Endothelial cell of umbilical vein (primary cell): ENCODE data around the gene SLC12A5. TPM values are rescaled to one million over a fixed set of nuclear protein-coding genes. Genes with fewer than 3 reads are reported as not detected.

Source experiments
- BruUV-seq: library from RNA; stranded (reverse); fragments of 400-500 nt; replicated peaks from 2 replicates; lab custom pipeline; 2021; lab: Mats Ljungman, UMichigan
- CTCF ChIA-PET: fragments of 300-600, 350-600 bp; sonication (Branson Sonifier 250); formaldehyde crosslinking; loops from one replicate; lab custom pipeline; 2021; ENCODE audit warnings: antibody characterized with exemption, inconsistent platforms; lab: Charles Lee
- POLR2A ChIA-PET: fragments of 300-600, 350-600 bp; sonication (Branson Sonifier 250); formaldehyde crosslinking; loops from one replicate; lab custom pipeline; 2021; ENCODE audit warnings: antibody characterized with exemption, inconsistent platforms; lab: Charles Lee
- DNase-seq: peaks from one replicate; pipeline ENCODE4 v3.0.0-alpha.2; 2011; ENCODE audit warnings: low read depth, low spot score
- FAIRE-seq: peaks from 2 replicates; lab custom pipeline; 2011; peaks lifted over from hg19 to GRCh38; lab: Jason Lieb, UNC
- H2AFZ ChIP-seq: 2 replicates; pipeline ENCODE4 v1.6.0; 2012; ENCODE audit warnings: low read depth, low read length, control low read depth, inconsistent platforms
- H3K27ac ChIP-seq: 2 replicates; pipeline ENCODE4 v1.5.1; 2011; ENCODE audit warnings: low read depth, mild to moderate bottlenecking, control low read depth, low read length, moderate library complexity; ENCODE audit not compliant: insufficient read depth
- H3K27me3 ChIP-seq, 2 experiments: 2 replicates each; pipeline versions ENCODE4 v1.6.0 to v1.6.1; 2011; ENCODE audit warnings: low read length in 2 of 2, mixed read lengths in 1 of 2; ENCODE audit not compliant: control insufficient read depth in 2 of 2, insufficient read depth in 2 of 2
- H3K36me3 ChIP-seq, 2 experiments: 2 replicates in 1 of 2; 3 replicates in 1 of 2; pipeline ENCODE4 v1.5.1; 2011; ENCODE audit warnings: low read length in 2 of 2, mild to moderate bottlenecking in 1 of 2, moderate library complexity in 1 of 2; ENCODE audit not compliant: control insufficient read depth in 2 of 2, insufficient read depth in 2 of 2; ENCODE audit errors: extremely low read depth in 1 of 2
- H3K4me1 ChIP-seq: 3 replicates; pipeline ENCODE4 v1.5.1; 2011; ENCODE audit warnings: mild to moderate bottlenecking, low read length; ENCODE audit not compliant: control insufficient read depth, insufficient read depth; ENCODE audit errors: extremely low read depth
- H3K4me2 ChIP-seq: 2 replicates; pipeline ENCODE4 v1.6.1; 2011; ENCODE audit warnings: low read length, control low read depth, mixed read lengths; ENCODE audit not compliant: insufficient read depth
- H3K4me3 ChIP-seq, 3 experiments: fragments of 200-600 bp in 1 of 3; sonication (generic), shearing (Covaris generic) in 1 of 3; replicated peaks in 1 of 3; 2 replicates each; pipeline ENCODE4 v1.5.1; 2011 to 2016; ENCODE audit warnings: control low read depth in 3 of 3, low read length in 3 of 3, mild to moderate bottlenecking in 2 of 3, inconsistent platforms in 1 of 3, low read depth in 1 of 3, moderate library complexity in 1 of 3; ENCODE audit not compliant: insufficient read depth in 1 of 3
- H3K79me2 ChIP-seq: 2 replicates; pipeline ENCODE4 v1.6.0; 2012; ENCODE audit warnings: low read length, inconsistent platforms; ENCODE audit not compliant: control insufficient read depth, insufficient read depth
- H3K9ac ChIP-seq: replicated peaks from 2 replicates; pipeline ENCODE3; 2011; ENCODE audit warnings: low read length, control low read depth; ENCODE audit not compliant: insufficient read depth; ENCODE audit errors: extremely low read depth
- H3K9me1 ChIP-seq: replicated peaks from 3 replicates; pipeline ENCODE4 v1.6.0; 2011; ENCODE audit warnings: mild to moderate bottlenecking, low read length; ENCODE audit not compliant: control insufficient read depth, insufficient read depth; ENCODE audit errors: extremely low read depth
- H3K9me3 ChIP-seq: replicated peaks from 2 replicates; pipeline ENCODE4 v1.5.1; 2012; ENCODE audit warnings: low read length, inconsistent platforms; ENCODE audit not compliant: control insufficient read depth, insufficient read depth
- H4K20me1 ChIP-seq: replicated peaks from 2 replicates; pipeline ENCODE3; 2011; ENCODE audit warnings: mild to moderate bottlenecking, low read length; ENCODE audit not compliant: control insufficient read depth, insufficient read depth; ENCODE audit errors: extremely low read depth
- EZH2 ChIP-seq: IDR thresholded peaks from 2 replicates; pipeline ENCODE4 v1.6.1; 2012; ENCODE audit warnings: borderline replicate concordance, low read depth, mild to moderate bottlenecking, moderate library complexity, low read length, inconsistent platforms; ENCODE audit not compliant: severe bottlenecking
- FOS ChIP-seq: IDR thresholded peaks from 2 replicates; pipeline ENCODE4 v1.6.1; 2011; ENCODE audit warnings: mild to moderate bottlenecking, low read length, moderate library complexity, borderline replicate concordance; ENCODE audit not compliant: insufficient read depth
- GATA2 ChIP-seq: IDR thresholded peaks from 2 replicates; pipeline ENCODE4 v1.7.0; 2011; ENCODE audit warnings: low read depth, mild to moderate bottlenecking, moderate library complexity, mixed read lengths, low read length; ENCODE audit not compliant: insufficient read length, insufficient read depth
- JUN ChIP-seq: IDR thresholded peaks from 2 replicates; pipeline ENCODE4 v1.6.1; 2011; ENCODE audit warnings: borderline replicate concordance, low read depth; ENCODE audit not compliant: insufficient read length, insufficient read depth
- MYC ChIP-seq: IDR thresholded peaks from one replicate; pipeline ENCODE4 v1.6.1; 2011; ENCODE audit warnings: mild to moderate bottlenecking, low read depth, low read length
- POLR2A ChIP-seq: IDR thresholded peaks from 2 replicates; pipeline ENCODE4 v1.6.1; 2012; ENCODE audit warnings: low read depth, mild to moderate bottlenecking, control low read depth, low read length
- POLR2AphosphoS5 ChIP-seq: IDR thresholded peaks from 2 replicates; pipeline ENCODE4 v1.6.1; 2012; ENCODE audit warnings: low read depth, mild to moderate bottlenecking, control low read depth, low read length, moderate library complexity; ENCODE audit not compliant: insufficient read depth
- dilution Hi-C: fragments of 300-500 bp; cut with MboI; formaldehyde crosslinking; loops from one replicate; pipeline ENCODE4 v1.15.0; 2019; ENCODE audit warnings: low sequenced_read_pairs; ENCODE audit not compliant: extremely low pct_ligation_motif_present
- intact Hi-C: fragments of 100-400 bp; cut with micrococcal nuclease; formaldehyde crosslinking; loops from one replicate; pipeline ENCODE4 v1.10.0; 2022
- polyA plus RNA-seq, 4 experiments: library from polyadenylated mRNA; depleted of rRNA in 3 of 4; stranded (reverse) in 3 of 4; unstranded in 1 of 4; fragments of >200 nt; gene quantifications; 2 replicates each; pipeline versions ENCODE4 v1.2.1 to v1.2.3, GENCODE V29; 2011 to 2012; ENCODE audit warnings: missing spikeins in 1 of 4
- total RNA-seq: library from RNA; stranded (reverse); gene quantifications from 2 replicates; pipeline ENCODE4 v1.2.3, GENCODE V29; 2021
- TF ChIP-seq, protein P1 (sequence below), 2 donors: IDR thresholded peaks; 1 replicate in 1 of 2; 2 replicates in 1 of 2; pipeline ENCODE4 v1.5.1; 2011; ENCODE audit warnings: low read length in 2 of 2, mild to moderate bottlenecking in 2 of 2, moderate library complexity in 2 of 2, control low read depth in 1 of 2, inconsistent platforms in 1 of 2, low read depth in 1 of 2; ENCODE audit not compliant: insufficient read depth in 1 of 2; ENCODE audit errors: extremely low read depth in 1 of 2
- TF ChIP-seq, protein P2 (sequence below): IDR thresholded peaks from 2 replicates; pipeline ENCODE4 v1.6.1; 2011; ENCODE audit not compliant: insufficient read depth, insufficient read length

SLC12A5 gene
- total and polyA plus RNA-seq, 2 donors (not counting 3 experiments of a cell fraction or from before 2014, with no cell fraction given), result 1.6 to 2.3 TPM

DNA sequence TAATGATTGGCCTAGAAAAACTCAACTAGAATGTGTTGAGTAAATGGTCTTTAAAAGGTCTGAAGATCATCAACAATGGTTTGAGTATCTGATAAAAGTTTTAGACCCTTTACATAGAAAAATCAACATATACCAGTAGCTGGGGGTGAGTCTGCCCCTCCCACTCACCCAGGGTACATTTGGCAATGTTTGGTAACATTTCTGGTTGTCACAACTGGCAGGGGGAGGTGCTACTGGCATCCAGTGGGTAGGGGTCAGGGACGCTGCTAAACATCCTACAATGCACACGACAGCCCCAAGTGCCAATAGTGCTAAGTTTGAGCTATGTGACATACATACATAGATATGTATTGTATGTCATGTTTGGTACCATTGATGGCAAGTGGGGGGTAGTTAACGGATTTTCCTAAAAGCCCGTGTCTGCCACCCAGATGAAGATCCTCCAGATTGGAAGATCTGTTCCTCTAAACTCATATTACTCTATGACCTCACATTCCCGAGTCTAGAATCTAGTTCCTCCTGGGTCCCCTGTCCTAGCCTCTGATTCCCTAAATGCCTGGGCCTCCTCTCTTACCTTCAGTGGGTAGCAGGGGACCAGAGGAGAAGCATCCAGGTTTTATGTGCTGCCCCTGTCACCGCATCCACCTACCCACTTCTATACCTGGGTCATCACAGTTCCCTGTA lies 22.9 kb upstream of the SLC12A5 start:
- Histone ChIP-seq H3K36me3 (no peaks in the 10 kb centered on the region), H4K20me1 (no peaks in the 10 kb centered on the region), H3K4me3 (no peak overlapping the region), H3K9me3 (no peaks in the 10 kb centered on the region), H2AFZ (no peak overlapping the region), H3K9me1 (no peaks in the 10 kb centered on the region), H3K9ac (no peak overlapping the region), H3K79me2 (no peaks in the 10 kb centered on the region), H3K27ac (no peak overlapping the region), H3K4me1 (peaks cover 4% of the 10 kb centered on the region), H3K4me2 (no peak overlapping the region), H3K27me3 (peaks cover 38 to 39% of the 10 kb centered on the region in 2 experiments)
- intact Hi-C loops (no loop called here), dilution Hi-C loops (no loop called here)
- DNase-seq (no peak), FAIRE-seq (no peak)
- POLR2A ChIA-PET, result no interaction called here
- BruUV-seq, result no TSS peak
- TF ChIP-seq, protein P1, sequence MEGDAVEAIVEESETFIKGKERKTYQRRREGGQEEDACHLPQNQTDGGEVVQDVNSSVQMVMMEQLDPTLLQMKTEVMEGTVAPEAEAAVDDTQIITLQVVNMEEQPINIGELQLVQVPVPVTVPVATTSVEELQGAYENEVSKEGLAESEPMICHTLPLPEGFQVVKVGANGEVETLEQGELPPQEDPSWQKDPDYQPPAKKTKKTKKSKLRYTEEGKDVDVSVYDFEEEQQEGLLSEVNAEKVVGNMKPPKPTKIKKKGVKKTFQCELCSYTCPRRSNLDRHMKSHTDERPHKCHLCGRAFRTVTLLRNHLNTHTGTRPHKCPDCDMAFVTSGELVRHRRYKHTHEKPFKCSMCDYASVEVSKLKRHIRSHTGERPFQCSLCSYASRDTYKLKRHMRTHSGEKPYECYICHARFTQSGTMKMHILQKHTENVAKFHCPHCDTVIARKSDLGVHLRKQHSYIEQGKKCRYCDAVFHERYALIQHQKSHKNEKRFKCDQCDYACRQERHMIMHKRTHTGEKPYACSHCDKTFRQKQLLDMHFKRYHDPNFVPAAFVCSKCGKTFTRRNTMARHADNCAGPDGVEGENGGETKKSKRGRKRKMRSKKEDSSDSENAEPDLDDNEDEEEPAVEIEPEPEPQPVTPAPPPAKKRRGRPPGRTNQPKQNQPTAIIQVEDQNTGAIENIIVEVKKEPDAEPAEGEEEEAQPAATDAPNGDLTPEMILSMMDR (IDR thresholded peaks at IDR 0.05; ENCODE audit: extremely low read depth in 1 of 2, insufficient read depth in 1 of 2, low read depth in 1 of 2, low read length in 2 of 2), result no peak
- TF ChIP-seq GATA2, result no peak
- TF ChIP-seq, protein P2, sequence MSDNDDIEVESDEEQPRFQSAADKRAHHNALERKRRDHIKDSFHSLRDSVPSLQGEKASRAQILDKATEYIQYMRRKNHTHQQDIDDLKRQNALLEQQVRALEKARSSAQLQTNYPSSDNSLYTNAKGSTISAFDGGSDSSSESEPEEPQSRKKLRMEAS, result no peak
- TF ChIP-seq FOS, result no peak
- TF ChIP-seq POLR2AphosphoS5, result no peak
- TF ChIP-seq JUN, result no peak
- TF ChIP-seq POLR2A, result no peak
- TF ChIP-seq MYC, result no peak
- TF ChIP-seq EZH2, result no peak
- CTCF ChIA-PET, result interaction anchor here (2.8 kb wide), 1 partner anchor 19 kb away, joined by 15 read pairs; no protein-coding TSS in a partner anchor
